ENCODE measurements around the gene TPRA1.
A peak's percentile ranks its signal among the peaks of the same experiment; 100 is the strongest.

Gene TPRA1

DNA sequence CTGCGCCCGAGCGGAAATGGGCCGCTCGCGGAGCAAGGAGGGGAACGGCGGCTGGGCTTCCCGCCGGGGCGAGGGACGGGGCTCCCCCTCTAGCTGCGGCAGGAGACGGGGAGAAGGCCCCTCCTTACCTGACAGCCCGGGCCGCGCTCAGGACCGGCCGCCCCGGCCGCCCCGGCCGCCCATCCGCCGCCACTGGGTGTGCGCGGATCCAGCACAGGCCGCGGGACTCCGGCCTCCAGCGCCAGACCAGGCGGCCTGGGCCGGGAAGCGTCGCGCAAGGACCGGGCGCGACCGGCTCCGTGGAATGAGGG, 296 bp downstream of the TPRA1 start:
- in situ Hi-C loops (cut with MboI; ENCODE audit: low sequenced_read_pairs): no loop called here
- H3K9me3 ChIP-seq: no peaks in the 10 kb centered on the region
- H3K4me3 ChIP-seq: peak overlapping the region; percentile 63
- peak in 1 of 2 experiments; percentile 33 for DNase-seq (ENCODE audit: low spot score in 2 of 2)
- peaks cover 5% of the 10 kb centered on the region for H3K36me3 ChIP-seq (replicated peaks)
- H3K4me1 ChIP-seq: peaks cover 14% of the 10 kb centered on the region
- H3K27me3 ChIP-seq (ENCODE audit: low read depth): no peaks in the 10 kb centered on the region

DNA sequence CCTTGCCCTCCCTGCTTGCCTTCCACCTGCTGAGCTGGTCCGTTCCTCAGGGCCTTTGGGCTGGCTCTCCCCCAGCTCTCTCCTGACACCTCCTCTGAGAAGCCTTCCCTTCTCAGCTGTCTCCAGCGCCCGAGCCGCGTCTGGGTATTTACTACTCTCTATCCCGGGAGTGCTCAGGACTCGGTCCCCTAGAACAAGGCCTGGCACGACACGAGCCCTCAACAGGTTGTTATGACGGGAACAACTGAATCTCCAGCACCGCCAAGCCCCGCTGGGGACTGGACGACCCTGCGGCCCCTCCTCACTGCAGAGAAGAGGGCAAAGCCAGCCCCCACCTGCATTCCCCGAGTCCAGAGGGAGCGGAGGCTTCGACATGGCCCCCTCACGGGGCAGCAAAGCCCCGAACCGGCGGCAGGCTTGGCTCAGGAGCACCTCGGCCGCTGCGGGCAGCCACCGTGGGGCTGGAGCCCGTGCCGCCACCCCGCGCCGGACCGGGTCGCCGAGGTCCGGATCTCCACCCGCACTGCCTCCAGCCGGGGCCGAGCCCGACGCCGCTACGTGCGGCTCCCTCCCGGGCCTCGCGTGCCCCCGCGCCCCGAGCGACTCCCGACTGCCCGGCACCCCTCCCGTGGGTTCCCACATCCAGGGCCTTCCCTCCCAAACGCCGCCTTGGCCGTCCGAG, 792 bp downstream of the TPRA1 start:
- in situ Hi-C loops (cut with MboI; ENCODE audit: low sequenced_read_pairs): no loop called here
- Histone ChIP-seq H3K9me3 (no peaks in the 10 kb centered on the region), H3K4me3 (peak overlapping the region; percentile 63), H3K36me3 (replicated peaks) (peaks cover 5% of the 10 kb centered on the region), H3K27me3 (ENCODE audit: low read depth) (no peaks in the 10 kb centered on the region), H3K4me1 (peaks cover 14% of the 10 kb centered on the region)
- peak in 1 of 2 experiments; percentile 29 for DNase-seq (ENCODE audit: low spot score in 2 of 2)

DNA sequence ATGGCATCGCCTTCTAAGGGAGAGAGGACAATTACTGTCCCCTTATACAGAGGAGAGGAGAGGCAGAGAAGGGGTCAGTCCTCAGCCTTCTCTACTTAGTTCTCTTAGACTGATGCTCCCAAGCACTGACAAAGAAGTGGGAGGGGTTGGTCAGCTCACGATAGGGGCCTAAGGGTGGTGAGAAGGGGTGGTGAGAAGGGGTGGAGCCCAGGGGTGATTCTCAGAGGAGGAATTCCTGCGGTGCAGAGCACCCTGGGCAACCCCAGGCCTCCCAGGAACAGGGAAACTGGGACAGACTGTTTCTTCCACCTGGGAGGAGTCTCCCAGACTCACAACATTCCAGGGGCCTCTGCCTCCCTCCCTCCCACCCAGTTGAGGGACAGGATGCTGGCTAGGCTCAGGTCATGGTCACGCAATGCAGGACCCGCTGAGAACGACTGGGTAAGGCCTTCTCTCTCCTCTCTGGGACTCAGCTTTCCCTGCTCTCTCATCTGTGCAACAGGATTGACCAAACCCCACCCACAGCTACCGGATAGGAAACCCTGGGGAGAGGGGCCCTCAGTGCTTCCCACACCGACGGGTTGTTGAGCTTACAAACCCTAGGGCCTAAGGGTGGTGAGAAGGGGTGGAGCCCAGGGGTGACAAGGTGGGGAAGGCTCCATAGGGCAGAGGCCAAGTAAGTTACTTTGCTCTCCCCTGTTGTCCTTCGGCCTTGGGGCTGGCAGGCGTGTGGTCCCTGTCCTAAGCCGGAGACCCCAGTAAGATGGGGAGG, 1.5 kb downstream of the TPRA1 start:
- Histone ChIP-seq H3K4me3 (peak overlapping the region; percentile 63), H3K4me1 (peaks cover 14% of the 10 kb centered on the region), H3K27me3 (ENCODE audit: low read depth) (no peaks in the 10 kb centered on the region), H3K9me3 (no peaks in the 10 kb centered on the region), H3K36me3 (replicated peaks) (peaks cover 5% of the 10 kb centered on the region)
- peak; percentile 20 to 70 for DNase-seq (ENCODE audit: low spot score in 2 of 2)
- in situ Hi-C loops (cut with MboI; ENCODE audit: low sequenced_read_pairs): no loop called here

DNA sequence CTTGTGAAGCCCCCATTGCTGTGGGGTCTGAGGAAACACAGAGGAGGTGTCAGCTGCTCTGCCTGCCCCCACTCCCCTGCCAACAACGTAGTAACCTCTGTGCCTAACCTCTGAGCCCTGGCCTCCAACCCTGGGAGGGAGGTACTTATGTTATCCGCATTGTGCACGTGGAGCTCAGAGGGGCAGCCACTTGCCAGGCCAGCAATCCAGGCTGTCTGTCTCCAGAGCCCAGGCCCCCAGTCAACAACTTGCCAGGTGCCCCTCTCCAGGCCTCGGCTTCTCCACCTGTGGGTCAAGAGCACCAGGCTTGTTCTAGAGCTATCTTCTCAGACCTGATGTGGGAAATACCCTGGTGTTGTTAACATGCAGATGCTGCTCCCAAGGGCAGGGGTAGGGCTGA, 2.7 kb downstream of the TPRA1 start:
- no peaks in the 10 kb centered on the region for H3K27me3 ChIP-seq (ENCODE audit: low read depth)
- in situ Hi-C loops (cut with MboI; ENCODE audit: low sequenced_read_pairs): no loop called here
- H3K4me3 ChIP-seq: no peak overlapping the region
- H3K9me3 ChIP-seq: no peaks in the 10 kb centered on the region
- H3K36me3 ChIP-seq (replicated peaks): peaks cover 5% of the 10 kb centered on the region
- no peak for DNase-seq (ENCODE audit: low spot score in 2 of 2)
- peaks cover 14% of the 10 kb centered on the region for H3K4me1 ChIP-seq

DNA sequence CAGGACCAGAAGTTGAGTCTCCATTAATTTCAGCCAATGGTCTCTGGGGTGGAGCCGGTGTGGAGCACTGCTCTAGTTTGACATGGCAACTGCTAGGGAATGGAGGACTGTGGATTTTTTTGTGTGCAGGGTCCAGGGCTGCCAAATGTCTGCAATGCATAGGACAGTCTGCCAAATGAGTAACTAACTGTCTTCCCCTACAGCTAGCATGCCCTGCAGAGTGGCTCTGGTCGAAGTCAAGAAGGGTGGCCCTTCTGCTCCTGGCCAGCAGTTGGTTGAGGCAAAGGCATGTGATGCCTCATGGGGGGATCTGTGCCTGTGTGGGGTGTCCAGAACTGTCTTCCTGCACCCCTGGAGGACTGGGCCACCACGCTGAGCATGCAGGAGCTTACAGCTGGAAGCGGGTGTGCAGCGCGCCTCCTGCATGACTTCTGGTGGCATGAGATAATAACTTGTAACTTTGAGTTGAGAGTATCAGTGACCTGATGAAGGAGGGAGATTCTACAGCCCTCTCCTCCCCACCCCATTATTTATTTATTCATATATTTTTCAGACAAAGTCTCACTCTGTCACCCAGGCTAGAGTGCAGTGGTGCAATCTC, 4.6 kb downstream of the TPRA1 start:
- H3K4me1 ChIP-seq: peaks cover 4% of the 10 kb centered on the region
- no peak overlapping the region for H3K4me3 ChIP-seq
- H3K9me3 ChIP-seq: no peaks in the 10 kb centered on the region
- no peak for DNase-seq (ENCODE audit: low spot score in 2 of 2)
- in situ Hi-C loops (cut with MboI; ENCODE audit: low sequenced_read_pairs): no loop called here
- no peaks in the 10 kb centered on the region for H3K27me3 ChIP-seq (ENCODE audit: low read depth)
- H3K36me3 ChIP-seq (replicated peaks): peaks cover 5% of the 10 kb centered on the region

DNA sequence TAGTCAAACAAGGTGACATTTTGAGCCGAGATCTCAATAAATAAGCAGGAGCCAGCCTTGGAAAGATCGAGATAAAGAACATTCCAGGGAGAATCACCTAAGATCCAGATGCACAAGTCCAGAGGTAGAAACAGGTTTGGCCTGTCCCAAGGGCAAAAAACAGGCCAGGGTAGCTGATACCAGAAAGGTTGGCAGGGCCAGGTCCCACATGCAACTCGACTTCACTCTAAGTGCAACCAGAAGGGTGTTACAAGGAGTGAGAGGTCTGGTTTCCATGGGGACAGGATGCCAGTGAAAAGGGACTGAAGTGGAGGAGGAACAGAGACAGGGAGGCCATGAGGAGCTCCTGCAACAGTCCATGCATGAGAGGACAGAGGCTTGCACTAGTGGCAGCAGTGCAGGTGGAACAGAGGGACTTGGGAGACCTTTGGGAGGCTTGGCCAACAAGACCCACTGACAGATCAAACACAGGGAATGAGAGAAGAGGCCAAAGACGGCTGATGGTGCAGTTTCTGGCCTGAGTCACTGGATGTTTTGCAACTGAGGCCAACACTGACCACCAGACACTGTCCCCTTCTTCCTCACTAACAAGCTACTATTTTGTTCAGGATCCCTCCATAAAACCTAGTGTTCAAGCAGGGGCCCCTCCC, 5.2 kb downstream of the TPRA1 start:
- Histone ChIP-seq H3K27me3 (ENCODE audit: low read depth) (no peaks in the 10 kb centered on the region), H3K36me3 (replicated peaks) (peaks cover 5% of the 10 kb centered on the region), H3K4me1 (peaks cover 4% of the 10 kb centered on the region), H3K9me3 (no peaks in the 10 kb centered on the region), H3K4me3 (no peak overlapping the region)
- DNase-seq (ENCODE audit: low spot score in 2 of 2): no peak
- in situ Hi-C loops (cut with MboI; ENCODE audit: low sequenced_read_pairs): no loop called here

DNA sequence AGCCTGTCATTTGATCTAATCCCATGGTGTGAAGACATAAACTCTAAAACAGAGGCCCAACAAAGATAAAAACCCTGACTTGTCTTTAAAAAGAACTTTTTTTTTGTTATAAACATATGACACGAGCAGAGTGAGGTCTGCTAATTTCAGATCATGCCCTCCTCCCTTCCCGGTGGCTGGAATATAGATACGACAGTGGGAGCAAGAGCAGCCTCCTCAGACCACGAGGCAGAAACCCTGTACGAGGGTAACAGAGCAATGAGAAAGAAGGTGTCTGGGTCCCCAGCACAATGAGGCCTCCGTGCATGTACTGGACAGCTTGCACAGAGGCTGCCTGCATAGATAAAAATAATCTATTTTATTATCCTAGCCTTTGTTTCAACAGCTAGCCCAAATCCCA, 5.8 kb downstream of the TPRA1 start:
- Histone ChIP-seq H3K27me3 (ENCODE audit: low read depth) (no peaks in the 10 kb centered on the region), H3K4me3 (no peak overlapping the region), H3K9me3 (no peaks in the 10 kb centered on the region), H3K4me1 (peaks cover 4% of the 10 kb centered on the region), H3K36me3 (replicated peaks) (peaks cover 5% of the 10 kb centered on the region)
- in situ Hi-C loops (cut with MboI; ENCODE audit: low sequenced_read_pairs): no loop called here
- no peak for DNase-seq (ENCODE audit: low spot score in 2 of 2)

DNA sequence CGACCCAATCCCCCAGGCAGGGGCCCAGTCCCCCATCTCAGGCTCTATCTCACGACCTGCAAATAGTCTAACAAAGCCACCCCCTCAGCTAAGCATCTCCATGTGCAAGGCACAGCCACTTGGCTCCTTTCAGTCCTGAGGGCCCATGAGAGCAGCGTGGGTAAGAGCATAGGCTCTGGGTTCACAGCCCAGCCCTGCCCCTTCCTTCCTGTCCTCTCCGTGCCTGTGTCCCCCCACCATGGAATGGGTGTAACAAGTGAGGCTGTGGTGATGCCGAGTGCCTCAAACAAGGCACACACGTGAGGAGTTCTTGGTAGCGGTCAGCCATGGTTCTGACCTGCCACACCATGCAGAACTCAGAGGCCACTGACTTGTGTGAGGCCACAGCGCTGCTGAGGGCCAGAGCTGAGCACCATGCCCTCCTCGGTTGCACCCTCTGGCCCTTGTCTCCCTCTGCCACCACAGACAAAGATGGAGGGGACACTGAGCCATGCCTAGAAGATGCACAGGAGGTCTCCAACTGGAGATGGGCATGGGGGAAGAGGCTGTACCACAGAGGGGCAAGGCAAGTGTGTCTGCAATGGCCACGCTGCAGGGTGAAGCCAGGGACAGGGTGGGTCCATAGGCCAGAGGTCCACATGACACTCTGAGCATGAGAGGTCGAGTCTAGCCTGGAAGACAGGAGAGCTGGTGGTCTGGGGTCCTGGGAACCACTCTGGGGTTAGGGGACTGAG, 10.0 kb downstream of the TPRA1 start:
- no peak overlapping the region for H3K4me3 ChIP-seq
- H3K9me3 ChIP-seq: no peaks in the 10 kb centered on the region
- in situ Hi-C loops (cut with MboI; ENCODE audit: low sequenced_read_pairs): no loop called here
- H3K4me1 ChIP-seq: no peaks in the 10 kb centered on the region
- DNase-seq (ENCODE audit: low spot score in 2 of 2): no peak
- no peaks in the 10 kb centered on the region for H3K36me3 ChIP-seq (replicated peaks)
- no peaks in the 10 kb centered on the region for H3K27me3 ChIP-seq (ENCODE audit: low read depth)

DNA sequence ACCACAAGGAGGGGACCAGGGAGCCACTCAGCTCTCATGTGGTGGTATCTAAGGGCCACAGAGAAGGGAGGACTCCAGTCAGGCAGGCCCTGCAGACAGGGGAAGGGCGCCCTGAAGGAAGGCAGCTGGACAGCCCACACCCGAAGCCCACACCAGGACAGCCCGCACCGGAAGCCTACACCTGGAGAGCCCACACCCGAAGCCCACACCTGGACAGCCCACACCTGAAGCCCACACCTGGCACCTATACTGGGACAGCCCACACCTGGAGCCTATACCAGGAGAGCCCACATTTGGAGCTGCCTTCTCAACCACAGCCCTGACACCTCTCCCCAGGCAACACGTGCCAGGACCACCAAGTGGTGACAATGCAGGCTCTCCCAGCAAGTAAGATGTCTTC, 11.7 kb downstream of the TPRA1 start:
- DNase-seq (ENCODE audit: low spot score in 2 of 2): no peak
- H3K9me3 ChIP-seq: no peaks in the 10 kb centered on the region
- no peaks in the 10 kb centered on the region for H3K27me3 ChIP-seq (ENCODE audit: low read depth)
- in situ Hi-C loops (cut with MboI; ENCODE audit: low sequenced_read_pairs): no loop called here
- H3K4me1 ChIP-seq: no peaks in the 10 kb centered on the region
- no peak overlapping the region for H3K4me3 ChIP-seq
- peaks cover 8% of the 10 kb centered on the region for H3K36me3 ChIP-seq (replicated peaks)

DNA sequence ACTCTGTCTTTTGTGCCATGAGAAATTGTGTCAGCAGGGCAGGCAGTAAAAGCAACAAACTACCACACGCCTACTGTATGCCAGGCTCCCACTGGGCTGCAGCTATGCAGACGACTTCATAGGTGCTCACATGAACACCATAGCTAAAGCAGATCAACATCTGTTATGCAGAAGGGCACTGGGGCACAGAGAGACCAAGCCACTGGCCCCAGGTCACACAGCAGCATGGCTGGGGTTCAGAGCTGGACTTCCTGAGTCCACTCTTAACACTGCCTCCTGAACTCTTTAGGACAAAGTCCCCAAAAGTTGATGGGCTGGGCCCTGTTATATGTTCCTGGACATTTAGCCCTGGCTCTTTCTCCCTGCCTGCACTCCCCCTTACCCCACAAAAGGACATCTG, 12.4 kb downstream of the TPRA1 start:
- in situ Hi-C loops (cut with MboI; ENCODE audit: low sequenced_read_pairs): no loop called here
- Histone ChIP-seq H3K27me3 (ENCODE audit: low read depth) (no peaks in the 10 kb centered on the region), H3K9me3 (no peaks in the 10 kb centered on the region), H3K36me3 (replicated peaks) (peaks cover 13% of the 10 kb centered on the region), H3K4me1 (no peaks in the 10 kb centered on the region), H3K4me3 (no peak overlapping the region)
- DNase-seq (ENCODE audit: low spot score in 2 of 2): no peak

DNA sequence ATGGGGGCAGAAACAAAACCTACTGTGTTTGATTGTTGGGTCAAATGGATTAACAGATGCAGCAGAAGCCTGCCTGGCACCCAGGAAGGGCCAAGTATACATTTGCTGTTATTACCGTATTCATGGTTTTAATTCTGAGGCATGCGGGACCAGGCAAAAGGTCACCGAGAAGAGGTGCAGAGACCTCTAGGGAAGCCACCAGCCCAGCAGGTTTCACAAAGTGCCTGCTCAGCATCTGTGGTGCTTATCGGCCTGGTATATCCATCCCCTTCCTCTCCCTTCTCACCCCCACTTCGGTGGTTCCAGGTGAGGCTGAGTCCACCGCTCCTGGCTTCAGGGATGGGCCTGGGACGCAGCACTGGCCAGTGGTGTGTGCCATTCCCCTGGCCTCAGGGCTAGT, 13.1 kb downstream of the TPRA1 start:
- in situ Hi-C loops (cut with MboI; ENCODE audit: low sequenced_read_pairs): no loop called here
- Histone ChIP-seq H3K4me1 (no peaks in the 10 kb centered on the region), H3K4me3 (no peak overlapping the region), H3K27me3 (ENCODE audit: low read depth) (no peaks in the 10 kb centered on the region), H3K36me3 (replicated peaks) (peaks cover 16% of the 10 kb centered on the region), H3K9me3 (no peaks in the 10 kb centered on the region)
- no peak for DNase-seq (ENCODE audit: low spot score in 2 of 2)

DNA sequence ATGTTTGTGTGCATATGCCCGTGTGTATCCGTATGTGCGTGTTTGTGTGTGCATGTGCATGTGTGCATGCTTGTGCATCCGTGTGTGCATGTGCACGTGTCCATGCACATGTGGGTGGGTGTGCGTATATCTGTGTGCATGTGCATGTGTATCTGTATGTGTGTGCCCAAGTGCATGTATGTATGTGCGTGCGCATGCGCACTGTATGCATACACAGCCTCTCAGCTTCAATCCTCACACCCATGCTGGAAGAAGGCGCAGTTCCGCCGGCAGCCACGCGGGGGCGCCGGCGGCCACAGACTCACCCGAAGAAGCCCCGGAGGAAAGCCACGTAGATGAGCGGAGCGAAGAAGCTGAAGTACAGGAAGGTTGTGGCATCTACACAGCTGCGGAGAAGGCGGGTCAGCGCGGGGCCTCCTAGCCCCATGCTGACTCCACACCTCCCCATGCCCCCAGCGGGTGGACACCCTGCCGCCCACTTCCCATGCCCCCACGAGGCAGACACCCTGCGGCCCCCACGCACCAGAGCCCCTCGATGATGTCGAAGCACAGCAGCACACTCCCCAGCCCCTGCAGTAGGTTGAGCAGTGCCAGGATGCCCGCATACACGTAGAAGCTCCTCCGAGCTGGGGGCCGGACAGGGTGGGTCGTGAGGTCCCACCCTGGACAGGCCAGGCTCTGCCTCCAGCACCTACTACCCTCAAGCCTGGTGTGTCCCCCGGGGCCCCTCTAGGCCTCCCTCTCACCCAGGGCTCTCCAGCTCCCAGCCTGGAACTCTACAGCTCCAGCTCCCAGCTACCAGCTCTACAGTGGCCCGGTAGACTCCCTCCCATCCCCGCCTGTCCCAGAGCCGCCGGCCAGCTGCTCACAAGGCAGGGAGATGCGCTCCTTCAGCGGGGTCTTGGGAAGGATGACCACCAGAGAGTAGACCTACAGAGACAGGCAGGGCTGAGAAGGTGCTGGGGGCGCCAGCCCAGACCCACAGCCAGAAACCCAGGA, 15.4 kb downstream of the TPRA1 start:
- Histone ChIP-seq H3K4me3 (no peak overlapping the region), H3K9me3 (no peaks in the 10 kb centered on the region), H3K36me3 (replicated peaks) (peaks cover 16% of the 10 kb centered on the region), H3K27me3 (ENCODE audit: low read depth) (no peaks in the 10 kb centered on the region), H3K4me1 (no peaks in the 10 kb centered on the region)
- DNase-seq (ENCODE audit: low spot score in 2 of 2): peak; percentile 89 to 91
- in situ Hi-C loops (cut with MboI; ENCODE audit: low sequenced_read_pairs): no loop called here

DNA sequence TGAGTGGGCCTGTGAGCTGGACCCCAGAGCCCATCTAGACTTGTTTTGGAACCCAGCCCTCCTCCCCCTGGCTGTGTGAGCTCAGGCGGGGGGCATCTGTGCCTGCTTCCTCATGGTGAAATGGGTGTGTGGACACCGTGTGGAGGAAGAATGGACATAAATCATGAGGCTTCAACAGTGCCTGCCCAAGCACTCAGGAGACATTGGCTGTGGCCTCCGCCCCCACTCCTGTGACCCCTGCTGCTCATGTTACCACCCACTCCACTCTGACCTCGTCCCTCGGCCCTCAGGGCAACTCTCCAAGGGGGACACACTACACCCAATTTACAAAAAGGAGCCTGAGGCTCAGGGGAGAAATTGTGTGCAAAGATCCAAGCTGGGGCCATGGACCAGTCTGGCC, 16.6 kb downstream of the TPRA1 start:
- H3K36me3 ChIP-seq (replicated peaks): peaks cover 16% of the 10 kb centered on the region
- no peak for DNase-seq (ENCODE audit: low spot score in 2 of 2)
- in situ Hi-C loops (cut with MboI; ENCODE audit: low sequenced_read_pairs): no loop called here
- H3K4me1 ChIP-seq: no peaks in the 10 kb centered on the region
- H3K4me3 ChIP-seq: no peak overlapping the region
- H3K9me3 ChIP-seq: no peaks in the 10 kb centered on the region
- H3K27me3 ChIP-seq (ENCODE audit: low read depth): no peaks in the 10 kb centered on the region
